HuH-7.5 (cell line): Measurements from ENCODE around the gene MBNL2.

Experiments
- DNase-seq: peaks from one replicate; pipeline ENCODE4 v3.0.0; 2011; ENCODE audit warnings: low spot score

Gene MBNL2

DNA sequence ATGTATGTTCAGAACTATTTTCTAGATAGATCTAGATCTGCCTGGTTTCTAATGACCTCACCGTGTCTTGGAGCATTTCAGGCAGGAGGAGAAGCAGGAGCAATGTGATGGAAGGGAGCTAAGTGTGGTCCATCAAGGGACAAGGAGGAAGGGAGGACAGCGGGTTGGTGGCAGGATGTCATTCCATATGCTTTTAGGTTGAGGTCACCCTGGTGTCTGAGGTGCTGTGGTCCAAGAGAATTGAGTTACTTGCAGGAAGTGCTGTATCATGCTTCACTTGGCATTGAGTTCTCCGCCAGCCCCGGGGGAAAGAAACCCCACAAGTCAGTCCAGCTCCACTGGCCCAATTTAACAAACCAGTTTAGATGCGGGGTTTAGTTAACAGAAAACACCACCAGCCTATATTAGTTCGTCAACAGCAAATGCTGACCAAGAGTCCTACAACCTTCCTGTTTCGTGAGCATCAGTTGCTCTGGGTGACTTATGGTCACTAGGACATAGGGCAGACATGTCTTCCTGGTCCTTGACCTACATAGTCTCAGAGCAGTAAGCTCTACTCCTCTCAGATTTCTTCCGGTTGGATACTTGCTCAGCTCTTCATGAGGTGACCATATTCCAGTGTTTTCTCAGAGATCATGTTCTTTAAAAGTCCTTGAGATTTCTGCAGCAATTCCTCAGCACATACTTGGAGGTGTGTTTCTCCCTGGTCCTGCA, 79.4 kb downstream of the MBNL2 start:
- no peak for DNase-seq

DNA sequence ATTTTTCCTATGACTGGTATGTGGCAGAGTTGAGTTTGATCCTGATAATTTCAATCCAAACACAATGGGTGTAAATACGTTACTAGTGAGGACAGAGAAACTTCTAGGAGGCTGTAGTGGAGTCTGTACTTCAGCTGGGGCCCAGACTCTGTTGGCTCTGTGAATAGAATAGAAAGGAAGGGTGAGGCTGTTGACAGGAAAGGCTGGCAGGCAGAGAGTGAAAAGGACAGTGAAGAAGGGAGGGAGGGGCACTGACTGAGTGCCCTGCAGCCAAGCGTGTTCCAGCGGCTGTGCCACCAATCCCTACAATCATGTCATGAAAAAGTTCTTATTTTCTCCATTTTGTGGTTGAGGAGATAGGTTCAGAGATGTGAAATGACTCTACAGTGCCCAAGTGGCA, 80.5 kb downstream of the MBNL2 start:
- DNase-seq = no peak

DNA sequence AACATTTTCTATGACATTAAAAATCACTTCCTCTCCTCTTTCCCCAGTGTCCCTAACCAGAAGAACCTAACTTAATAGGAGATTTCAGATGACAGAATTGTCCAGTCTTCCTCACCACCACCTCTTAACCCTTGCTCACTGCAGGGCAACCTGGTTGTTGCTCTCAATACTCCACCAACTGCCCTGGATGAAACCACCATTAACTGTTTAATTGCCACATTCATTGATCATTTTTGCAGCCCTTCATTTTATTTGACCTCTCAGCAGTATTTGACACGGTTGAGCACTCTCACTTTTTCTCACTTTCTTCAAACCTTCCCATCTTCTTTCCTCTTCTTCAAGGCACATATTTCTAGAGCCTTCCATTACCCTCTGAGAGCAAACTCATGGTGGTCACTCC, 84.0 kb downstream of the MBNL2 start:
- no peak for DNase-seq

DNA sequence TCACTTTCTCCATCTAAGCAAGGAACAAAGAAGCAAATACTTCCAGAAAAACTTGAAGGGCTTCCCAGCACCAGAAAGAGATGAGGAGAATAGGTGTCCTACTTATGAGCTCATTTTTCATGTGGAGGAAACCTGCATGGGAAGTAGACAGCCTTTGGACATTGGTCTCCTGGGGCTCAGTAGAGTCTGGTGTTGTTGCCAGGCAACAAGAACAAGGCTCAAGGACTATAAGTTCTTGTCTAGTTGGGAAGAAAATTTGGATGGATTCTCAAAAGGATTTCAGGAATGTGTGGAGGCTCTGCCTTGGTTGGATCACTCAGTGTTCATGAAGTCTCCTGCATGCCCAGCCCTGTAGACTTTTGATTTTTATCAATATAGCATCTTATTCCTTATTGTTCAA, 84.5 kb downstream of the MBNL2 start:
- no peak for DNase-seq

DNA sequence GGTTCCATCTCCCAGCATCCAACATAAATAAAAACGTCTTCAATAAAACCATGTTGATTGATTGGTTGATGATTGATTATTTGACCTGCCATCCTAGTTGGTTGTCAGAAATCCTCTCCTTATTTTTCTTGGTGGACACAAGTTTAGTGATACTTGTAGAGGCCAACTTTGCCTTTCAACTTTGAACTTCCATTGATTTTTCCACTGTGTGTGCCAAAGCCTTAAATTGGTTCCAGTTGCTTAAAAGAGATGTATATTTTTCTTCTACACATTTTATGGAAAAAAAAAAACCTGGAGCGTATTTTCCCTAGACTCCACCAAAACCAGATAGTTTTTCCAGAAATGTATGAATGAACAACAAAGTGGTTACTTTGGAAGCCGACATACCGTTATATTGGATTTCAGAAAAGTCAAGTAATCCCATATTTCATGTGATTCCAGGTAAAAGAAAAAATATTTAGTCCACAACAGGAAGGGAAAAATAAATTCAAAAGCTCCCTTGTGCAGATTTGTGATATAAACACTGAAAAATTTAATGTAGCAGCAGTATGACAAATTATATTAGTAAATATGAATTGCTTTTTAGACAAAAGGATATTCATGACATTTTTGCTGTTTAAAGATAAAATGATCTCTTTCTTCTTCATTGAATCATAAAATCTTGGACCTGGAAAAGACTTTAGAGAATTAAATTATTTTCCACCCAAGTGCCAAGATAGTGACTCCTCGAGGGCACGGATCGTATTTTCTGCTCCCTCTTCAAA, 85.2 kb downstream of the MBNL2 start:
- no peak for DNase-seq

DNA sequence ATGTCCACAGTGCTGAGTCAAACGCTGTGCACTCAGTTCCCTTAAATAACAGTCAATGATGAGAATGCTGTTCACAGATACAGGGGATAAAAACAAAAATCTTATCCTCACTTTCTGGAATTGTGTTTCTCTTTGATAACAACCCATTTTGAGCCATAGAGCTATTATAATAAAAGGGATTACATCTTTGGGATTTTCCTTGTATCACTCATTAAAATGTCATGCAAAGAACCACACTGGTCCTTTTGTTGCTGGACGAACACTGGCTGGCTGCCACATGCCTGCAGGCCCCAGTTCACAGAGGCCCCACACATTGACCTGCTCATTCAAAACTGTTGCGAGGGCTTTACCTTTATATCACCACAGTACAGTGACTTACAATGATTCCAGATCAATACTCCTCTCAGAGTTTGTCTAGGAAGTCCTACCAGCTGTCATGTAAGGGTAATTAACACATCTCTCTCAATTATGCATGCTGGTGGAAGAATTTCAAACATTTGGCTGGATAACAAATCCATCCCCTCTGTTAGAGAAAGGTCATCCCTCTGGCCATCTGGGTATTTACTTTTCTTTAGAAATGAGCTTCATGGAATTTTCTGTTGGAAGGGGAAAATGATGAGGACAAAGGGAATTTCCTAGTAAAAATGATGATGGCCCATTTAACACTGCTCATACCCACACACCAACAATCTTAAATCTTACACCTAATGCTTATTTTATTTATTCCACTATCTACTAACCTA, 85.9 kb downstream of the MBNL2 start:
- DNase-seq = peak; percentile 25

DNA sequence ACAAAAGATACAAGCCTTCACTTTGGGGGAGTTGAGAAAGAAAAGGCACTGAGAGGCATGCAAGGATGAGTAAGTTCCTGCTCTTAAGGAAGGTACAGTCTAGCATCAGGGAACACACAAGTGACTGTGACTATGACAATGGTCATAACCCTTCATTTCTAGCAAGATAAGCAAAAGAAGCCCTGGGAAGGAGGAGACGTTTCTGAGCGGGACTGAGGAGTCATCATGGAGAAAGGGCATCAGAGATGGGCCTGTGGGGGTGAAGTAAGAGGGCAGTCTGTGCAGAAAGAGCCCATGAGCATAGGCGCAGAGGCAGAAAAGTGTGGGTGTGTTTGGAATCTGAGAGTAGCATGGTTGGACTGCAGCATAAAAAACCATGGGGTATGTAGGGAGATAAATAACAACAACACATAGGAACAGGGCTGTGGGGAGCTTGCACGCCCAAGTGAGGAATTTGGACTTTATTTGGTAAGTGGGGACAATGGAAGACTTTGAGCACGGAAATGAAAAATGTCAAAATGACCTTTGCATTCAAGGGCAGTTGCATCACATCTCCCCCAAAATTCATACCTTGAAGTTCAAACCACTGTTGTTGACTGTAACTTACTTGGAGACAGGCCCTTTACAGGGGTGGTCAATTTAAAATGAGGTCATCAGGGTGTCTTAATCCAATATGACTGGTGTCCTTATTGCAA, 86.7 kb downstream of the MBNL2 start:
- no peak for DNase-seq

DNA sequence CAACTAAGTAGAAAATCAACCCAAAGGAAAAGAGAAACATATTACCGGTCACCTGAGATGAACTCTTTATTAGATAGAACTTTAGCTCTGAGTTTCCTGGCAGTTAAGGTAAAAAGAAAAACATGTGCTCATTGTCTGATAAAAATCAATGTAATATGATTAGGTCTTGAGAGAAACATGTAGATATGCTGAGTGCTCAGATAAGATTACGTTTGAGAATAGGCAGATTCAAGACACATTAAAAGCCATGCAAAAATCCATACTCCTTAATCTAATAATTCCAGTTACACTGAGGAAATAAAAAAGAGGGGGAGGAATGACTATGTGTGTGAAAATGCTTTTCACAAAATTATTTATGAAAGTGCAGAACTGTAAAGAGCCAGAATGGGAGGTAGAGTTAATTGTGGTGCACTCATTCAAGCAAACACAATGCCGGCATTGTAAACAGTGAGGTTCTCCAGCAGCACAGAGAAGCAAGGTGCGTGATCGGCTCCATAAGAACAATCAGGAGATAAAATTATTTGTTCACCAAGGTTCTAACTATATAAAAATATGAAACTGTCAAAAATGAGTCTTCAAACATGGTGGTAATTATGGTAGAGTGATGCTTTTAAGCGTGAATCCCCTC, 88.8 kb downstream of the MBNL2 start:
- DNase-seq = no peak

DNA sequence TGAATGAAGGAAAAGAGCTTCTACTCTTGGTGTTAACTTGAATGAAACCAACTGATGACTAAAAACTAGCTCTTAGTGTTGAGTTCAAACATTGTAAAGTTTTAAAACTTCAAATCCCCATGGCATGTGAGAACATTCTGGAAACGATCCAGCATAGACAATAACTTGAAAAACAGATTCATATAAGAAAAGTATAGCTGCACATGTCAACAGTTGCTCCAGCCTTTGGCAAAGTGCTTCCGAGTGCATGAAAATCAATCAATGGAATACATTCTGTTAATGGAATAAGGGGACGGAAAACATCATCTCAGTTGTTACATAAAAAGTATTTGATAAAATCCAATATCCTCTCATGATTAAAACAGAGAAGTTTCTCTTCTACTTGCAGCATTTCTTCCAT, 89.8 kb downstream of the MBNL2 start:
- no peak for DNase-seq

DNA sequence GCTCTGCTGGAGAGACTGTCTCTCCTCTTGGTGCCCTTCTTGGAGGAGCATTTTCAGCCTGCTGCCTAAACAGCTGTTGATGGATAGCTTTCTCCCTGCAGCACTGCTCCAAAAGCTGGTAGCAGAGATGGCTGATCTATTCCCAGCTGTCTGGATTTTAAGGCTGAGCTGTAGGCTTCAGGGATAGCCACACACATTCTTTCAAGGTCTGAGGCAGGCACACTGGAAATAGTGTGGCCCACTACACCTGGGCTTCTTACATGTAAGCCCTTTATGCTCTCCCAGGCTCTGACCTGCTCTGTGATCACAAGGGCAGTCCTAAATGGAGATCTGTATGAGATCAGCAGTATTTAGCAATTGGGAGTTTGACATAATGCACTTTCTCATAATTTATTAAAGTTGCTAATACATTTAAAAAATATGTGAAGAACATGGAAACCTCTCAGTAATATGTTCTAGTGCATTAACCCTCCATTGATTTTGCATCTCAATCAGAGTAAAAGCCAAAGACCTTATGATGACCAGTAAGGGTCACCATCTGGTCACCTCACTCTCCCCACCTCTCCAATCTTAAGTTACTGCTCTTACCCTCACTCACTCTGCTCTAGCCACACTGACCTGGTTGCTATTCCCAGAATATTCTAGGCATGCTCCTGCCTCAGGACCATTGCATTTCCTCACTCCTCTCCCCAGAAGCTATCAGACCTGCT, 91.6 kb downstream of the MBNL2 start:
- DNase-seq = no peak

DNA sequence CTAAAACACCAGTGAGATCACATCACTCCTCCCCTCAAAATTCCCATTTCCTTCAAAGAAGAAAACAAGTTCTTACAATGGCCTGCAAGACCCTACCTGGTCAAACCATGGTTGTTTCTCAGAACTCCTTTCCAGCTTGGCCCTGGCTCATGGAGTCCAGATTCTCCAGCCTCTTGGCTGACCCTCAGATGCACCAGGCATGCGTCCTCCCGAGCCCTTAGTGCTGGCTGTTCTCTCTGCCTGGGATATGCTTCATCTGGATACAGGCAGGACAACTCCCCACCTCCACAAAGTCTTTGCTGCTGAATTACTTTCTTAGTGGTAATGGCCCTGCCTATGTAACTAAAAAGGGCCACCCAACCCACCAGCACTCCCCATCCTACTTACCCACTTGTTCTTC, 94.3 kb downstream of the MBNL2 start:
- DNase-seq = no peak

DNA sequence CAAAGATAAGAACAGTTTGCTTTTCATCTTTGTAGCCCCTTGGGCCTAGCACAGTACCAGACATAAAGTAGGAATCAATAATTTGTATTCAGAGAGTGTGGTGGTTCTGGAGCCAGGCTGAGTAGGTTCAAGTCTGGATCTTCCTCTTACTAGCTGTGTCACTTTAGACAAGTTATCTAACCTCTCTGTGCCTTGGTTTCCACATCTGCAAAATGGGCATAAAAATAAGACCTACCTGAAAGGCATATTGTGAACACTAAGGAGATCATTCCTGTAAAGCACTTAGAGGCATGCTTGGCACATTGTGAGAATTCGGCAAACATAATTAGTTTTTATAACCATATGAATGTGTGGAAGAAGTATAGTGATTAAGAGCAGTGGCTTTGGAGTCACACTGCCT, 95.8 kb downstream of the MBNL2 start:
- DNase-seq = no peak

DNA sequence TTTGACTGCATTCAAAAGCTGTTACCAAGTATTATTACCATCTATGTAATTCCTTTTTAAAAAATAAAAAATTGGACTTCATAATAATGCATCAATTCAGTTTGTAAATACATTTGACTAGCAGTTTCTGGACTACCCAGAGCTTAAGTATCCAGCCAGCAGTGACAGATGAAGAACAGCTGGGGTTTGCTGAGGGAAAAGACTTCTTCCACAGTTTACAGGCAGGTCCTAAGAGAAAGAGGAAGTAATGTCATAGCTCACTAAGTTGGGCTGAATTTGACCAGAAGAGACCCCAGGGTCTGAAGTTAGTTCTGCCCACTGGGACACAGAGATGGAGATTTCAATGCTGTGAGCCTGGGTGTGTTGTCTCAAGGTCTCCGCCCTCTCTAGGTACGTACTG, 96.4 kb downstream of the MBNL2 start:
- DNase-seq = no peak

DNA sequence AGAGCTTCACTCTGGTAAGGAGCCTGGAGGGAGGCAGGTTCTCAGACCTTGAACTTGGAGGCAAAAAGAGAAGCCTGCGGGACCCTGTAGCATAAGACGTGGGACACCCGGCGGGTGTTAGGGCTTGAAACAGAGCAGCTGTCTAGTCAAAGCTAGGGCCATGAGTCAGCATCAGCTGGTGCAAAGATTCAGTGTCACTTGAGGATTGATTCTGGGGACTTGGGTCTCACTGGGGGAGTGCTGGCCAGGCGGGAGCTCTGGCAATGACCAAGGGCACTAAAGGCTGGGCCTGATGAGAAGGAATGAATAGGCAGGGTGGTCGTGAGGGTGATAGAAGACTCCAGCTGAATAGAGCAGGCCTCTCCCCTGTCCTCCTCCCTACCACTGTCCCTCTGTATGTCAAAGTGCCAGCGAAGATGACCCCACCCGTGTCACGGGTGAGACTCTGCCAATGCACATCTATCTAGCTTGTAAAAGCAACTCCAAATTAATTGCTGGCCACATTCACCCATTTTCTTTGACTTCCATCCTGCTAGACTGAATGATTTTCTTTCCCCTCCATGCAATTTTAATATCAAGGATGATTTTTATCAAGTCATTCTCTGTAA, 97.1 kb downstream of the MBNL2 start:
- DNase-seq = no peak

DNA sequence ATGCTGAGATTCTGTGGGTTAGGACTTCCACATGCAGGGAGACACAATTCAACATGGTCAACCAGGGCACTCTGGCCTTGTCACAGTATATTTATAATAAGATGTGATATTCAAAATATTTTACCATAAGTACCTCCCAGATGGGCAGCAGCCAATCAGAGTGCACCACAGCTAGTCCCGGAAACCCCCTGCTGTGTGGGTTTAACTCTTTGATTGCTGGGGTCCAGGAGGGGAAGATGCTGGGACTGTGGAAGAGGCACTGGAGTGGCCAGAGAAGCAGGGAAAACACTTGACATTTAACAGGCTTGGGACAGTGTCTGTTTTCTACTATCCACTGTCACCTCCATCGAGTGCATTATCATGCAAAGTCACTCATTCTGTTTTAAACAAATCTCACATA, 99.0 kb downstream of the MBNL2 start:
- DNase-seq = no peak

DNA sequence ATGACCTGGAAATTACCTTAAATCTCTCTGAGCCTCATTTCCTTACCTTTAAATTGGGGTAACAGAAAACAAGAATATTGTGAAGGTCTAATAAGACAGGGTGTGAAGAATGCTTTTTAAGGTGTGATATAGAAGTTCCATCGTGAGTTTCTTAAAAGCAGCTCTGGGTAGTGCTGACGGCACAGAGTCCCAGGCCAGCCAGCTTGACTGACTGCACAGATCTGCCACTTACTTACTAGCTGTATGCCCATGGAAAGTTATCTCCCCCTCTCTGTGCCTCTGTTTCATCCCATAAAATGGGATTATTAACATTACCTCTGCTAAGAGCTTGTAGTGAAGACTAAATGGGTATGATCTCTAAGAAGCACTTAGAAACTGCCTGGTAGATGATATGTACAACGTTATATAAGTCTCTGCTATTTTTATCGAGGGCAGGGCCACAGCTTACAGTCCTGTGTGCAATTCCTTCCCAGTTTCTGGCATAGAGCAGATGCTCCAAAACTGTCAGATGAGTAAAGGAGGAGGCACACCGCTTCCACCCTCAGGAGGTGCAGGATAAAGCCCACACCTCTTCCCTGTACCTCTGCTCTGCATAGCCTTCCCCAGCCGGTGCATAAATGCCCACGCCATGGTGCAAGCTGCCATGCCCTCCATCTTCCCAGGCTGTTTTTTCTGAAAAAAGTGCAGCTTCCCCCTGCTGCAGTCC, 99.6 kb downstream of the MBNL2 start:
- no peak for DNase-seq

DNA sequence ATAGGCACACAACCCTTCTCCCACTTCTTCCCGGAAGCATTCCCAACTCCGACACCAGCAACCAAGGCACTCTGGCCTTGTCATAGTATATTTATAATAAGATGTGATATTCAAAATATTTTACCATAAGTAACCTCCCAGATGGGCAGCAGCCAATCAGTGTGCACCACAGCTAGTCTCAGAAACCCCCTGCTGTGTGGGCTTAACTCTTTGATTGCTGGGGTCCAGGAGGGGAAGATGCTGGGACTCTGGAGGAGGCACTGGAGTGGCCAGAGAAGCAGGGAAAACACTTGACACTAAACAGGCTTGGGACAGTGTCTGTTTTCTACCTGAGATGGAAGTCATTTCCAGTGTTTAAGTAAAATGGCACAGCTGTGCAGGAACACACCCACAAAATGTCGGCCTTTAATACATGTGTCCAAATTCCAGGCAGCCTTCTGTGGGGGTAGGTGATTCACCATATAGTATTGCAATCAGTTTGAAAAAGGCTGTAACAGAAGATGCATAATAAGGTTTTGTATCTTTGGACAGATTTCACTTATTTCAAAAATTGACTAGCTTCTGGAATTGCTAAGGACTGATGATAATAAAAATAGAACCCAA, 100.7 kb downstream of the MBNL2 start:
- no peak for DNase-seq

DNA sequence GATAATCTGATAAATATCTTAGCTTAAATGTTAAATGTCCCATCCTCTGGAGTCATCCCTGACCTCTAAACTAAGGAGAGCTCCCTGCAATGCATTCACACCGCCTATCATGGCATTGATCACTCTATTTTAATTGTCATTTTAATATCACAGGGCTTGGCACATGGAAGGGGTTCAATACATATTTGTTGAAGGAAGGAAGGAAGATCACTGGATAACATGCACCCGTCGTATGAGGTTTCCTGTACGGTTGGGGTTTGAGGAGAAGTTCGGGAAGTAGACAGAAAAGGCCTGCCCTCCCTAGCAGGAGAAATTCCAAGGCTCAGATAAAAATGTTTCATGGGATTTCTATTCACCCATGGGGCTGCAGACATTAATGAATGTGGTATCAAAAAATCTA, 102.0 kb downstream of the MBNL2 start:
- DNase-seq = no peak

DNA sequence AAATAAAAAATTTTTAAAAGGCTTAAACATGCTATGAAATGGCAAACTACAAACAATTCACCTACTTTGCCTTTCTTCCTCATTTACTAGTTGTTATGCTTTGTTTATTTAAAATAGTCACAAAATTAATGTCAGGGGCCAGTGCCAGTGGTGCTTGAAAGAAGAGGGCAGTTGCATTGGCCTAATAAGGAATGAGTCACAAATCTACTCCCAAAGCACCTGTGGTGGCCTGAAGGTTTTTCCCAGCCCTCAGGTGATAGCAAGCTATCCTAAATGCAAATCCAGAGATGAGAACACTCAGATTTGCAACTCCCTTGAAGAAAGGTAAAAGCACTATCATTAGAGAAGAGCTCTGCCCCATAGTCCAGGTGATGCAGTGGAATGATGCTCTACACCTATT, 103.6 kb downstream of the MBNL2 start:
- no peak for DNase-seq

DNA sequence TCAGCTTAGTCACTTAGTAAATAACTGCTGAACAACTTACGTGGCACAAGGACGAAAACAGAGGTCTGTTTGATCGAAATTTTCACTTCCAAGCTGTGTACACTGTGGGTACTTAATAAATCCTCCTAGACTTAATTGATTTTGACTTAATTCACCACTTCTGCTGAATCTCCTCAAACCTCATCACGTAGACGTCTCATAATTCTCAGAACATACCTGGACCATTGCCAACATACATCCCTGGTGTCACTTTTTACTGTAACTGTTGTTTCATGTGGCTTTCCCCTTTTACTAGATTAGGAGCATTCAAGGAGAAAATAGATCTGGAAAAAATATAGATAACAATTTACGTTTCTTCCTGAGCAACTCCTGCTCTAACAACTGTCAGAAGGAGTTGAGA, 105.0 kb downstream of the MBNL2 start:
- DNase-seq = no peak
